Inferior parietal cortex (tissue), 1 donor: ENCODE data around the gene DCTN3.

ENCODE experiments used
- DNase-seq: peaks from one replicate; pipeline ENCODE4 v3.0.0-alpha.2; 2016; ENCODE audit errors: extremely low spot score

DCTN3 gene

DNA sequence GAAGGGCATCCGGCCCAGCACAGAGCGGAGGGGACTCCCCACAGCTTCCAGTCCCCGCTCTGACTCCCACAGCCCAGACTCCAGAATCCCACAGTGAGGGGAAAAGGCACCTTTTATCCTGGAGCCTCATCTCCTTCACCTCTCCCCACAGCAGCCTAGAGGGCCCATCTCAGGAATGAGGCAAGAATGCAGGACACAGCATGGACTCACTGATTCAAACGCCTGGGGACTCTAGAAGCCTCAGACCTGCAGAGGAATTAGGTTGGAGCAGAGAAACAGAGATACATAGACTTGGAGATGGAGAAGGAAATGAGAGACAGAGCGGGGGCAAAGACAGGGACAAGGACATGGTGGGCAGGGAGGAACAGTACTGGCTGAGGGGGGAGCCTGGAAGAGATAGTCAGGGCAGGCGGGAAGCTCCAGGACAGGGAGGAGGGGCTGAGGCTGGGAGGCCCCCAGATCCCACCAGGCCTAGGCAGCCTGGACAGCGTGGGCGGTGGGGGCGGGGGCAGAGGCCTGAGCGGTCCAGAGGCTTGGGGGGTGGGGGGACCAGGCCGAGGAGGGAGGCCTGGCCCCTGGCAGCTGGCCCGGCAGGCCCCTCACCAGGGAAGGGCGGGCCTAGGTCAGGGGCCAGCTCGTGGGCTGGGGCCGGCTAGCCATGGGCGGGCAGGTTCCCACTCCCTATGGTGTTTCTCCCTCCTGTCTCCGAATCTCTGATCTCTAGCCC is 46.5 kb downstream of the DCTN3 start:
- no peak for DNase-seq

- no peak for DNase-seq
Measured at GRCh38 chr9:34572628-34573027, 47.7 kb downstream of the DCTN3 start.

GRCh38 chr9:34572092-34572491 is 48.2 kb downstream of the DCTN3 start:
- DNase-seq, result no peak

- DNase-seq, result no peak
Measured at GRCh38 chr9:34571481-34571810, 48.8 kb downstream of the DCTN3 start.

GRCh38 chr9:34570809-34571480 is 49.4 kb downstream of the DCTN3 start:
- no peak for DNase-seq

DNA sequence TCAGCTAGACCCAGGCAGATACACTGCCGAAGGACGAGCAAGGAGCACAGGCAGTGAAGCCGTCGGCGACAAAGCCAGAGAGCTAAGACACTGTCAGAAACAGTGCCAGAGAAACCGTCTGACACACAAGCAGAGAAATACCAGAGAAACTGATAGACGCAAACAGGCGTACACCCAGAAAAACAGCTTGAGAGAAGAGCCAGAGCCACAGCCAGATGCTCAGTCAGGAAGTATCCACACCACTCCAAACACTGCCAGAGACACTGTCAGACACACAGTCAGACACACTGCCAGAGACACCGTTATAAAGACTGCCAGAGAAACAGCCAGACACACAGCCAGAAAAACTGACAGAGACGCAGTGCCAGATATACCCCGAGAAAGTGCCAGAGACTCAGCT is 49.9 kb downstream of the DCTN3 start:
- DNase-seq, result no peak

- DNase-seq, result no peak
Measured at GRCh38 chr9:34568774-34569173, 51.5 kb downstream of the DCTN3 start.

GRCh38 chr9:34568133-34568532 is 52.2 kb downstream of the DCTN3 start:
- DNase-seq, result no peak

DNA sequence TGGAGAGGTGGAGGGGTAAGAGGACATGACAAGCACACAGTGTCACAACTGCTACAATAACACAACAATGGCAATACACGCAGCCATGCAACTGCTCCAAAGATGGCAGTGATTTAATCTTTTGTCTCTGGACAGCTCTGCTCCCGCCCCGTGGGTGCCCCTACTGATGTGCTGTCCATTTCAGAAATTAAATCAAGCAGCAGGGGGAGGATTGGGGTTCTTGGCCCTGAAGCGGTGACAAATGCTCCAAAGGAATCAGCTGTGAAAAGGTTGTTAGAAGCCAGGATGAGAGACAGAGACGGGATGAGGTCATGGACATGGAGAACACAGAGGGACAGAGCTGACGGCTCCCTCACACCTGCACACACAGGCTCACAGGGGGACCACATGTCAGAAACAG is 53.3 kb downstream of the DCTN3 start:
- DNase-seq, result no peak

DNA sequence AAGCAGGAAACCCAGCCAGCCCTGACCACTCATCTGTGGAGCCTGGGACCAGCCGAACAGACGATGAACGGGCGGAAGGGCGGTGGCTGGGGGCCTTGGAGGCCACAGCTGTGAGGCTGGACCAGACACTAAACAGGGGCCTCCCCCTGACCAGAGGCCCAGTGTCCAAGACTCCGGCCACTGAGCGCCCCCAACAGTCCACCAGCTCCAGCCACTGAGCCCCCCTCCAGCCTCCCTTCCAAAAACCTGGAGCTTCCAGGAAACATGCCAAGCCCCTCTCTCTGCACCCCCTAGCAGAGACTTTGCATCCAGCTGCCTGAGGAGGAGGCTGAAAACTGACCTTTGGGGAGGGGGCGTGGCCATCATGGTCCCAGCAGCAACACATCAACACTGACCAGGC is 54.0 kb downstream of the DCTN3 start:
- no peak for DNase-seq

GRCh38 chr9:34565856-34566255 is 54.4 kb downstream of the DCTN3 start:
- DNase-seq, result no peak

GRCh38 chr9:34564617-34565016 is 55.7 kb downstream of the DCTN3 start:
- no peak for DNase-seq
